NK-92 (cell line): Measurements from ENCODE around the gene NMT1.
"Not testable (repeated sequence)": the region's sequence is repeated elsewhere in the genome, so short reads cannot be mapped to it uniquely, and the experiment has no call there.

Source experiments
- DNase-seq: peaks from one replicate; lab custom pipeline; 2025; ENCODE audit not compliant: unreplicated experiment; lab: John Stamatoyannopoulos, UW

NMT1 gene

DNA sequence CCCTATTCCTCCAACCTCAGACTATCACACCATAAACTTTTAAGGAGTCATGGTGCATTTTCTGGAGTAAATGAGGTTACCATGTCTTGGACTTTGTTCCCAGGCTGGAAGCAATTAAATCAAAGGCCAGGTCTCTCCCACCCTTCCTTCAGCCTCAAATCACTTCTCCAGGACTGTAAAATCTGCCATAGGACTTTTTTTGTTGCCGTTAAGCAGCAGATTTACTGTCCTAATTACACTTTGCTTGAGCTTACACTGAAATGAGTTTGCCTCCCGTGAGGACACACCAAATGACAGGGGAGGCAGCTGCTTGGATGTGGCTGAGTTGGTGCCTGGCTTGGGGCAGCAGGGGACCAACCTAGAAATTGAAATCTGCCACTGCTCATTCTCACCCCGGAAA lies 24.4 kb upstream of the NMT1 start:
- no peak for DNase-seq

DNA sequence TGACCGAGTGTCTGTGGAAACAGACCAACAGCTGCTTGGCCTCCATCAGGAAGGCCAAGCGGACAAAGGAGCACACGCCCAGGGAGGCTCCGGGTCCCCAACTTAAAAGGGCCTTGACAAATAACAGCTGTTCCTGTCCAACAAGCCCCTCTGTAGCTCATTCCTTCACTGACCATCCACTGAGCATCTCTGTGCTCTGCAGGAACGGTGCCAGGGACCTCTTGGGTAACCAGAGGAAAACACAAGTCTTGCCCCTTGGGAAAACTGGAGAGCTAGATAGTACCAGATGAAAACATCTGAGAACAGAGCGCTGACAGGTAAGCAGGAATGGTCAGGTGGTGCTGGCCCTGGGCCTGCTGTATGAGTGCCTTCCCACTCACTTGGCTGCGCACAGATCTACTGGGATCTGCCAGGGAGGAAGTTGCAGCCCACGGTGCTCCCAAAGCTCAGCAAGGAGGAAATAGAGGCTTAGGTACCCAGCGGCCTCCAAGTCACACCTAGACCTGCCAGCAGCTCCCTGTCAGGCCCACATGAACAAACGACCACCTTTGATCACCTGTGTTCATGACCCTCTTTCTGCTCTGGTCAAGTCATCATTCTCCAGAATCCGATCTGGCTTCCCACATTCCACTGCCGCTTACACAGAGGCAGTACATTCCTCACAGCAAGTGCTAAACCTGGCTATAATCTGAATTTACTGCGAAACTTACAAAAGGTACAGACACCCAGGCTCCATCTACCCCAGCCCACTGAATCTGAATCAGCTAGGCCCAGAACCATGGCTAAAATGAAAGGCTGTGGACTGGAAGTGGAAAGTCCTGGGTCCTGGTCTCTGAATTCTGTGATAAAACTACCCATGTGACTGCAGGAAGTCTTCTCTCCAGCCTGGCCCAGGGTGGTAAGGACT lies 22.1 kb upstream of the NMT1 start:
- no peak for DNase-seq

DNA sequence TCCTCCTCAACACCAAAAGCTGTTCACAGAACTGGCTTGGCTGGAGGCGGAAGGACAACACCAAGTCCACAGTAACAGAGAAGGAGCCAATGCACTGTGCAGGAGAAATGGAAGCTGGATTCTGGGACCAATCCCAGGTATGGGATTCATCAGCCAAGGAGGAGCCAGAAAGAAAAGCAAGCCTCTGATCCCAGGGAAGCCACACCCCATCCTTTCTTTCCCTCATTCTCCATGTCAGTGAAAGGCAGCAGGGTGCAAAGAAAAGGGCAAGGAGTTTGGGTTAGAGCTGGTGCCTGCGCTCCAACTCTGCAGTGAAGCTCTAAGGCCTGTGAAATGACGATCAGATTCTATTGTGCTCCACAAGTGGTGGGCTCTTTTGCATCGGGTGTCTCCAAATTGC lies 20.7 kb upstream of the NMT1 start:
- DNase-seq: no peak

DNA sequence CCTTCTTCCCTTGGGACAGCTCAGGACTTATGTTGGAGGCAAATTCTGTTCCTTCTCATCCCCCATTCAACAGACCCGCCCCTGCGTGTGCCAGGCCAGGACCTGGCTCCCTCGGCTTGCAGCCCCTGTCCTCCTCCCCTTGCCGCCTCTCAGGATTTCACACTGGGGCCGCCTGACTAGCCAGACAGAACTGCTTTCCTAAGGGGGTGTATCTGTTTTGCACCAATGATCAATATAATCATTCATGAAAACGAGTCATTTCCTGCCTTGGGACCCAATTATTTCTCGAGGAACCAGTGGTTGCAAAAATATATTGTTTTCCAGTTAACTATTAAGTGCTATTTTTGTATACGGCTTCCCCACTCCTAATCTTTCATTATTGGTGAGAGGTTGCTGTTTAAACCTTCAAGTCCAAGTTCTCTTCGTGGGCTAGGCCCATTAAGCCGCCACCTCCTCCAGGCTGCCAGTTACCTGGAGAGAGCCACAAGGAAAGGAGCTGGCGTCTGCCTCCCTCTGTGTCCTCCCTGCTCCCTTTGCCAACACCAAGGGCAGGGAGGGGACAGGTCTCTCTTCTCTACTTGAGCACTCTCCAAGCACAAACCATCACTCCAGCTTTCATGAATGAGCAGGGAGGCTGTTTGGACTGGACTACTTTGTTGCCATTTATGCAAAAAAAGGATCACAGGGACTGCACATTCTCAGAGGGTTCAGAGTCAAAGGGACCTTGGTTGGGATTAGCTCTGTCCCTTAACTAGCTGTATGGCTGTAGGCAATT lies 18.6 kb upstream of the NMT1 start:
- DNase-seq: no peak

DNA sequence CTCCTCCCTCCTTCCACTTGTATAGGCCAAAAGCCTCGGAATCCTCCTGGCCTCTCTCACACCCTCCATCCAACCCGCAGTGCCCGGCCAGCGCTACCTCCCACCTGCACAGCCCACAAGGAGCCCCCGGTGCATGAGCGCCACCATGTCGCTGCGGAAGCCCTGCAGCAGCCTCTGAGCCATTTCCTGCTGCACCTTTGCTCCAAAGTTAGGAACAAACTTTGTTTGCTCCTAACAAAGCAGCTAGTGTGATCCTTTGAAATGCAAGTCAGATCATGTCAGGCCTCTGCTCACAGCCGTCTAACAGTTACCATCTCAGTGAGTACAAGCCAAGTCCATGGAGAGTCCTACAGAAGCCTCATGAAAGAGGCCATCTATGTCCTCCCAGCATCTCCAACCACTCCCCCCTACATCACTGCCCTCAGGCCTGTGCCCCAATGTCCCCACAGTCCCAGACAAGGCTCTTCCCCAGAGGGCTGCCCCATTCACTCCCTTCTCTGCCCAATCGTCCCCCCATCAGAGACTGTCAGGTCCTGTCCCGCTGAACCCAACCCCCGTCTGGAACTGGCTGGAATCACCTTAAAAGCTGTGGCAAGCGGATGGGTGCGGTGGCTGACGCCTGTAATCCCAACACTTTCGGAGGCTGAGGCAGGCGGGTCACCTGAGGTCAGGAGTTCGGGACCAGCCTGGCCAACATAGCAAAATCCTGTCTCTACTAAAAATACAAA lies 17.1 kb upstream of the NMT1 start:
- DNase-seq: no peak

DNA sequence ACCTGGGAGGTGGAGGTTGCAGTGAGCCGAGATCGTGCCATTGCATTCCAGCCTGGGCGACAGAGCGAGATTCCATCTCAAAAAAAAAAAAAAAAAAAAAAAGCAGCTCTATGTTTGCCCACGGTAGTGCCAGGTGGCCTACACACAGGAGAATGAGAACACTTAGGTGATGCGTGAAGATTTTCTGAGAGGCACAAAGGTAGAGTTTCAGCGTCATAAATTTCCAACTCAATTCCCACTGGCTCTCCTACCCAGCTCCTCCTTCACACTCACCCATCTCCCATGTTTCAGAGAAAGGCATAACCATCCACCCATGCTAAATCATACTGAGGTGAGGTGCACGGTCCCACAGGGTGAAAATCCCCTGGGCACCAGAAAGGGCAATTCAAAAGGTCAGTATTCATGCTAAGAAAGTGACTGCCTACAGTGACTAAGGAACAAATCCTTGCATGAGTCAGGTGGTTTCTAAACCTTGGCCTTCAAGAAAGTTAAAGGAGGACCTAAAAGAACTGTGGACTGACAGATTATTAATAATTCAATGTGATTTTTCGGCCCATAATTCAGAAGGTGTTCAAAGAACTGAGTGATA lies 14.5 kb upstream of the NMT1 start:
- DNase-seq: no peak

DNA sequence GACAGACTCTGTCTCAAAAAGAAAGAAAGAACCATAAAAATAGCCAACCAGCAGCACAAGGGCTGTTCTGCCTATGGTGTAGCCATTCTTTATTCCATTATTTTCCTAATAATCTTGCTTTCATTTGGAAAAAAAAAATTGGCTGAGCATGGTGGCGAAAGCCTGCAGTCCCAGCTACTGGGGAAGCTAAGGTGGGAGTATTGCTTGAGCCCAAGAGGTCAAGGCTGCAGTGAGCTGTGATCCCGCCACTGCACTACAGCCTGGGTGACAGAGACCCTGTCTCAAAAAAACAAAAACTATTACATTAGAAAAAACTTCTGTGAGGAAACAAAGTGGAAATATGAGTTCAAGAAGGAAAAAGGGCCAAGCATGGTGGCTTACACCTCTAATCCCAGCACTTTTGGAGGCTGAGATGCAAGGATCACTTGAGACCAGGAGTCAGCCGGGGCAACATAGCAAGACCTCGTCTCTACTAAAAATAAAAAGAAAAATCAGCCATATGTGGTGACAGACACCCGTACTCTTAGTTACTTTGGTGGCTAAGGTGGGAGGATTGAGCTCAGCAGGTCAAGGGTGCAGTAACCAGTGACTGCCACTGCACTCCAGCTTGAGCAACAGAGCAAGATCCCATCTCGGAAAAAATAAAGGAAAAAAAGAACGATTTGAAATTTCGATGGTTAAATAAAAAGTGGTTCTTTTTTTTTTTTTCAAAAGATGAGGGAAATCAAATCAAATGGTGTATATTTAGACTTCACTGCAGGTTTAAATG lies 12.1 kb upstream of the NMT1 start:
- DNase-seq: no peak

DNA sequence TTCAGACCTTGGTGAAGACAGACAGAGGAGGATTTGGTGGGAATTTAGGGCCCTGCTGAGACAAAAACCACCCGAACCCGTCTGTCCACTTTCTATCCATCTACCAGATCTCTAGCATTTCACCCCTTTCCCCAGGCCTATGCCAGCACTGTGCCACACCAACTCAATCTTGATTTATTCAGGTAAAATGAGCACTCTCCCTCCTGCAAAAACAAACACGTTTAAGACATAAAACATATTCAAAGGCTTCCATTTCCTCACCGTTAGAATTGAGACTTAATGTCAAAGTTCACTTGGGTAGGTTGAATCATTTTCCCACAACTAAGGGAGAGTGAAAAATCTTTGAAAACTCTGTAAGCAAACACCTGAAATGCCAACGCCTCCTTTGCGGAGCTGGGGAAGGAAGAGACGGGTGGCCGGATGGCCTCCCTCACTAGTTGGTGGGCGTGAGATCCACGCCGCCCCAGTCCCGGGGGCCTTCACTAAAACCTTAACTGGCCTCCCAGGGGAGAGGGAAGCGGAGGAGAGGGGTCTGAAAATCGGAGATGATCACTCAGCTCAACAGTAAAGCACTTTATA lies 10.5 kb upstream of the NMT1 start:
- no peak for DNase-seq

DNA sequence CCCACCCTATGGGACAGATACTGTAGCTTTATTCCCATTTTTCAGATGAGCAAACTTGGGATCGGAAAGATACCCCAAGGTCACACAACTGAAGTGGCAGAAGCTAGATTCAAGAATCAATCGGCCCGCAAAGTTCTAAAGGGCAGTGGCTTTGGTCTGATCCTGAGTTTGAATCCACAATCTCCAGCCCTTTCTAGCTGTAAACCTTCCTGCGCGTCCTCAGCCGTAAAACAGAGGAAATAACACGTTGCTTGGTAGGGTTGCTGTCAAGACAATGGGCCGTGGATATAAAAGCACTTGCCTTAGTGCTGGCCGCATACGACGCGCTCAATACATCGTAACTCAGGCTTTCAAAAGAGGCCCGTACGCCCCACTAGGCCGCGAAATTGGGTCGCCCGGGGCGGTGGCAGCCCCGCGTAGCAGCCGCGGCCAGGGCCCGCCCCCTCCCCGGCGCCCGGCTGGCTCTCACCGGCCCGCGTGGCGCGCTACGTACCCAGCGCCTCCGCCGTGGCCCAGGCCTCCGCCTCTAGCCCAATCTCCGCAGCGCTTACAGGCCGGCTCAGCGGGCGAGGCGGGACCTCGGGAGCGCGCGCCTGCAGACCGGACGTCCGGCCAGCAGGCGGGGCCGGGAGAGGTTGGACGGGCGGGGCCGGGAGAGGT lies 9.9 kb upstream of the NMT1 start, which contains the start of gene DCAKD:
Gene DCAKD (minus strand): TSS at position 573 of the 660 bp plus-strand sequence. CDS start 16,747 bp downstream, outside the sequence.
- no peak for DNase-seq

DNA sequence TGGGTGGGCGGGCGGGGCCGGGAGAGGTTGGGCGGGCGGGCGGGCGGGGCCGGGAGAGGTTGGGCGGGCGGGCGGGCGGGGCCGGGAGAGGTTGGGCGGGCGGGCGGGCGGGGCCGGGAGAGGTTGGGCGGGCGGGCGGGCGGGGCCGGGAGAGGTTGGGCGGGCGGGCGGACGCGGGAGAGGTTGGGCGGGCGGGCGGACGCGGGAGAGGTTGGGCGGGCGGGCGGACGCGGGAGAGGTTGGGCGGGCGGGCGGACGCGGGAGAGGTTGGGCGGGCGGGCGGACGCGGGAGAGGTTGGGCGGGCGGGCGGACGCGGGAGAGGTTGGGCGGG lies 9.4 kb upstream of the NMT1 start:
- not testable (repeated sequence) for DNase-seq

DNA sequence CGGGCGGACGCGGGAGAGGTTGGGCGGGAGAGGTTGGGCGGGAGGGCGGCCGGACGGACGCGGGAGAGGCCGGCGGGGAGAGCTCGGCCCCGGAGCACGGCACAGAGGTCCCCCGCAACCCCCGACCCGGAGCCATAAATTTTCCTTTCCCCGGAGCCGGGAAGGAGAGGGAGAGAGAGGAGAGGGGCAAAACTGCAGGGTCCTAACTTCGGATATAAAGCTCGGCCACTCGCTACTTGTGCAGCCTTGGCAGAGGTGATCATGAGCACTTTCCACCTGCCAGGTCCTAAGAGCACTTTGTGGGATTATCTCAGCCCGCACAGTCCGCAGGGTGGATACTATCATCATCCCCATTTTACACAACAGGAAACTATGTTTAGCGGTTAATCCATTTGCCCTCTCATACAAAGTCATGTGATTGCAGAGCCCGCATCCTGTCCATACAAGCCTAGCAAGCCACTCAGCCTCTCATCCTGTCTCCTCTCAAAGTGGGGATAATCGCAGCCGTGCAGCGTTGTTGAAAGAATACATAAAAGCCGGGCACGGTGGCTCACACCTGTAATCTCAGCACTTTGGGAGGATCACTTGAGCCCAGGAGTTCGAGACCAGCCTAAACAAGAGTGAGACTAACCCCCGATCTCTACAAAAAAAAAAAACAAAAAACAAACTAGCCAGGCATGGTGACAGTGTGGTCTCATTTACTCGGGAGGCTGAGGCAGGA lies 8.9 kb upstream of the NMT1 start:
- no peak for DNase-seq

DNA sequence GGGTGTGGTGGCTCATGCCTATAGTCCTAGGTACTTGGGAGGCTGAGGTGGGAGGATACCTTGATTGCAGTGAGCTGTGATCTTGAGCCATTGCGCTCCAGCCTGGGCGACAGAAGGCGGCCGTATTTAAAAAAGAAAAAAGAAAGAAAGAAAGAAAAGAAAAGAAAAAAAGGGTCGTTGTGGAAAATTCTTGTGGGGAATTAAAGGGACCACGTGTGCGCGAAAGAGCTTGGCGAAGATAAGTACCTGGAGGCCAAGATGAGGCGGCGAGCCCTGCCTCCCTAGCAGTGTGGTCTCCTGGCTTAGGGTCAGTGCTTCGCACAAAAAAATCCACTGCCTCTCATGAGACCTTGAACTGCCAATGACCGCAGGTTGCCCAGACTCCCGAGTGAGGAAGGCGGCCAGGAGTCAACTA lies 728 bp upstream of the NMT1 start:
- DNase-seq: no peak

DNA sequence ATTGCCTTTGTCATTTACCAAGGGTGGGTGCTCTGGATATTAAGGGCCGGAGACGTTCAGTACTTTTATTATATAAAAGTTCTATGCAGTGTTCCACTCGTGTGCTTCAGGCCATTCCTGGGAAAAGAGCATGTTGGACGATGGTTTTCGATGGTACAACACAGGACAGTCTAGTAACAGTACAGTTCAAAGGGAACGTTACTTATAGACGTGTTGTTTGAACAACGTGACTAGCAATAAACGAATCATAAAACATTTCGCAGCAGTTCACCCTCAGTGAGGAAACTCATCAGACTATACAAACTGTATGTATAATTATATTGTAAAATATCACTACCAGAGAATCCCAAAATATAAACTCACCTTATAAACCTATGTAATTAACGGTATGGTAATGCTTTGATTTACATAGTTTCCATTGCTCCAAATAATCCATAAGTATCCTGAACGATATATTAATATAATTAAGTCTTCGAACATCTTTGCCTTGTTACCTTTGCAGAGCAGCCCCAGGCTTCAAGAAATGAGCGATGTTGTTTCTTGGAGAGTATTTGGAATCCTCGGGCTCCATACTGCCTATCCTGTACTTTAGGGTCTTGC lies 589 bp downstream of the NMT1 start:
- DNase-seq: no peak

DNA sequence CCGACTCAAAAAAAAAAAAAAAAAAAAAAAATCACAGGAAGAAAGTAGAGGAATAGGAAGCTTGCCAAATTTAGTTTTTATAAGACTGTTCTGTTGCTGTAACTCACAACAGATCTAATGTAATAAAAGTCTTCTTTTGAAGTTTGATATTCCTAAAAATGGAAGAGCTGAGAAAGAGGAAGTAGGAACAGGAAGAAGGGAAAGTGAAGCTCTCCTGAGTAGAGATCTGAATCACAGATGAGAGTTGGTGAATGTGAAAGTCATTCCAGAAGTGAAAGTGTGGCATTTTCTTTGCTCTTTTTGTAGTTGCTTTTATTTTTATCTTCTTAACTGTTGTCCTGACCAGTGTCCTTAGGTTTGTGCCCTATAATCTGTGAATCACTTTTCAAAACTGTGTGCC lies 2.1 kb downstream of the NMT1 start:
- DNase-seq: no peak

DNA sequence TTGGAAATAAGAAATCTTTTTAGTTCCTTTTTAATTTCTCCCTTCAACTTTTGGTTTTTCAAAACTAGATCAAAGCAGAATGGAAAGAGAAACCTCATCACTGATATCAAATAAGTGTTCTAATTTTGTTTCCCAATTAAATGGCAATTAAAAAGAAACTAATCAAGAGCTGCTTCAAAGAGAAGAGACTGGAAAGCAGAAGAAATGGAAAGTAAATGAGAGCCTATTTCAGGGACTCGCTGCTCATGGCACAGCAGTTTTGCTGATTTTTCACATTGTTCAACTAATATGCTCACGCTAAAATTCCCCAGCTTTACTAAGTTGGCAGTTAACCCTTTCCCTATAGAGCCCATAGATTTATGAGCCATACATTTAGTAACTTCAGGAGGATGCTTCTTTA lies 6.5 kb downstream of the NMT1 start:
- DNase-seq: no peak

DNA sequence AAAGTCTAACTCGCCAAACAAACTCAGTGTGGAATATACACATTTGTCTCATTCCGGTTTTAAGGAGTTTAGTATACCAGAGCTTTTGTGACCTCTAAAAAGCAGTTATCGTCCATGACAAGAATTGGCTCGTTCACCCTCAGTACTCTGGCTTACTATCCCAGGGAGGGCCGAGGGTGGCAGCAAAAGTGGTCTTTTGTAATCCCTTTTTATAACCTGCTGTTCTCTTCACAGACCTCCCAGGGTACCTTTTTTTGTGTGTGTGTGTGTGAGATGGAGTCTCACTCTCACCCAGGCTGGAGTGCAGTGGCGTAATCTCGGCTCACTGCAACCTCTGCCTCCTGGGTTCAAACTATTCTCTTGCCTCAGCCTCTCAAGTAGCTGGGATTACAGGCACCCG lies 8.9 kb downstream of the NMT1 start:
- no peak for DNase-seq

DNA sequence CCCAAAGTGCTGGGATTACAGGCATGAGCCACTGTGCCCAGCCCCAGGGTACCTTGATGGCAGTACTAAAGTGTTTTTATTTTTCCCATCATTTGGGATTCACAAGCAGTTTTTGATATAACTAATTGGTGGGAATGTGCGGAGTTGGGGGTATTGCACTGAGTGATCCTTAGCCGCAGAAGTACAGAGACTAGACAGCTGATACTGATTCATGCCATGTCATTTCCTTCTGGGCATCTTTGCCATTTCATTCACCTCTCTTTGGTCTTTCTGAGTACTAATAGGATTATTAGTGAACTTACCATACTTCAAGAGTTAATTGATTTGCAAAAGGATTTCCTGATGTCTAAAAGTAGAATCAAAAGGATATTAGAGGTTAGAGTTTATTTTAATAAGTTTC lies 9.7 kb downstream of the NMT1 start:
- no peak for DNase-seq

DNA sequence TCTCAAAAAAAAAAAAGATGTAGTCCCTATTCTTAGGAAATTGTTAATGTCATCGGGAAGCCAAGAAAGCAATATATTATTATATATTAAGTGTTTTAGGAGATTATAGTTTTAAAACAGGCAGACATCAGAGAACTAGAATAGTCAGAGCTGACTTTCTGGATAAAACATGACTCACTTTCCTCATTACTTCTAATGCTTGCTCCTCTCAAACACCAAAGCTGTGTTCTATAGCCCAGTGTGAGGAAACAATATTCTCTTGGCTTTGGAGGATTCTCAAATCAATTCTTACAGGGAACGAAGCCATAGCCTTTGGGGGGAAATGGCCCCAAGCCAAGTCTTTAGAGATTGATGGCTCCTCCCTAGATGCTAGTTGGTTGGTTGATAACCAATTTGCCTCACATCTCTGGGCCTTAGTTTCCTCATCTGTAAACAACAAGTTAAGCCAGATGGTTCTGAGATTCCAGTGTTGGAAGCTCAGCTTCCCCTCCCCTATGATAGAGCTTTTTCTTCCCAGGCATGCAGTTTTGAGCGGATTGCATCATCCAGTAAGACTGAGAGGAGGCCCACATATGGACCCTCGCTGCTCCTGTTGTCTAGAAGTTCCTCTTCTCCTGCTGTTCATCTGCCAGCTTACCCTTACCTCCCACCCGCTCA lies 12.4 kb downstream of the NMT1 start:
- DNase-seq: no peak
